OCI-LY3 (cell line): ENCODE results near the gene ACER2.

Experiments
- H2AFZ ChIP-seq: fragments of 200-600, 300-600 bp; shearing (Covaris generic); 2 replicates; pipeline ENCODE4 v1.6.0; 2014; ENCODE audit warnings: antibody characterized with exemption, low read depth, low read length
- H3K27ac ChIP-seq: fragments of 200-600, 300-600 bp; sonication (generic); 2 replicates; pipeline ENCODE4 v1.5.1; 2014; ENCODE audit warnings: mild to moderate bottlenecking, low read length, moderate library complexity, mixed read lengths
- H3K27me3 ChIP-seq: fragments of 200-600, 300-600 bp; sonication (generic); 2 replicates; pipeline ENCODE4 v1.6.1; 2014; ENCODE audit warnings: low read depth, low read length, mixed read lengths
- H3K36me3 ChIP-seq: fragments of 200-600, 300-600 bp; sonication (generic); replicated peaks from 2 replicates; pipeline ENCODE3; 2014; ENCODE audit warnings: low read depth, low read length, mixed read lengths
- H3K4me1 ChIP-seq: fragments of 300-600, 200-600 bp; sonication (generic); 2 replicates; pipeline ENCODE4 v1.6.1; 2014; ENCODE audit warnings: low read length, mixed read lengths
- H3K4me2 ChIP-seq: fragments of 200-600, 300-600 bp; sonication (generic); 2 replicates; pipeline ENCODE4 v1.6.1; 2014; ENCODE audit warnings: low read length, mixed read lengths
- H3K4me3 ChIP-seq: fragments of 300-600, 200-600 bp; sonication (generic); 2 replicates; pipeline ENCODE4 v1.5.1; 2014; ENCODE audit warnings: antibody characterized with exemption, mild to moderate bottlenecking, low read length, moderate library complexity
- H3K79me2 ChIP-seq: fragments of 300-600, 200-600 bp; shearing (Covaris generic); 2 replicates; pipeline ENCODE4 v1.6.1; 2014; ENCODE audit warnings: mild to moderate bottlenecking, low read length, mixed read lengths
- H3K9ac ChIP-seq: fragments of 300-600, 200-600 bp; shearing (Covaris generic); 2 replicates; pipeline ENCODE4 v1.6.0; 2014; ENCODE audit warnings: mild to moderate bottlenecking, low read length, moderate library complexity
- H3K9me3 ChIP-seq: fragments of 200-600, 300-600 bp; shearing (Covaris generic); 2 replicates; pipeline ENCODE4 v1.6.1; 2014; ENCODE audit warnings: low read length, mixed read lengths; ENCODE audit not compliant: insufficient read depth
- H4K20me1 ChIP-seq: fragments of 200-600, 300-600 bp; sonication (generic); 2 replicates; pipeline ENCODE4 v1.6.1; 2016; ENCODE audit warnings: low read length, mixed read lengths; ENCODE audit not compliant: insufficient read depth
- CTCF ChIP-seq: fragments of 200-600, 300-600 bp; sonication (generic); IDR thresholded peaks from 2 replicates; pipeline ENCODE4 v1.5.1; 2014; ENCODE audit warnings: antibody characterized with exemption, low read length, low read depth
- EZH2phosphoT487 ChIP-seq: fragments of 200-600 bp; shearing (Covaris generic); IDR thresholded peaks from 2 replicates; pipeline ENCODE4 v1.6.1; 2018; ENCODE audit warnings: antibody characterized with exemption, mixed run types, low read depth

ACER2 gene

GRCh38 chr9:19457693-19458009 is 48.8 kb downstream of the ACER2 start:
- no peaks in the 10 kb centered on the region for H3K9me3 ChIP-seq
- TF ChIP-seq EZH2phosphoT487 (no peak), CTCF (no peak)
- H3K27me3 ChIP-seq = no peaks in the 10 kb centered on the region
- H3K36me3 ChIP-seq = no peaks in the 10 kb centered on the region
- H3K79me2 ChIP-seq = no peaks in the 10 kb centered on the region
- H3K4me1 ChIP-seq = peaks cover 31% of the 10 kb centered on the region
- peak overlapping the region; percentile 57 for H2AFZ ChIP-seq
- H3K9ac ChIP-seq = peak overlapping the region; percentile 53
- H3K4me3 ChIP-seq = peak overlapping the region; percentile 75
- peak overlapping the region; percentile 53 for H3K4me2 ChIP-seq
- no peak overlapping the region for H3K27ac ChIP-seq
- no peaks in the 10 kb centered on the region for H4K20me1 ChIP-seq

- Histone ChIP-seq H3K4me1 (peaks cover 33% of the 10 kb centered on the region), H2AFZ (no peak overlapping the region), H3K9me3 (no peaks in the 10 kb centered on the region), H3K9ac (no peak overlapping the region), H3K79me2 (no peaks in the 10 kb centered on the region), H3K36me3 (no peaks in the 10 kb centered on the region), H3K27ac (no peak overlapping the region), H3K4me2 (no peak overlapping the region), H3K27me3 (no peaks in the 10 kb centered on the region), H4K20me1 (no peaks in the 10 kb centered on the region), H3K4me3 (no peak overlapping the region)
- TF ChIP-seq CTCF (no peak), EZH2phosphoT487 (no peak)
Measured at GRCh38 chr9:19460243-19460642, 51.4 kb downstream of the ACER2 start.

- TF ChIP-seq CTCF (no peak), EZH2phosphoT487 (no peak)
- no peak overlapping the region for H3K4me2 ChIP-seq
- H3K27me3 ChIP-seq = no peaks in the 10 kb centered on the region
- no peaks in the 10 kb centered on the region for H3K79me2 ChIP-seq
- H3K4me3 ChIP-seq = no peak overlapping the region
- H3K9me3 ChIP-seq = no peaks in the 10 kb centered on the region
- H3K9ac ChIP-seq = no peak overlapping the region
- H3K36me3 ChIP-seq = no peaks in the 10 kb centered on the region
- no peak overlapping the region for H2AFZ ChIP-seq
- no peaks in the 10 kb centered on the region for H4K20me1 ChIP-seq
- H3K4me1 ChIP-seq = peaks cover 34% of the 10 kb centered on the region
- no peak overlapping the region for H3K27ac ChIP-seq
Measured at GRCh38 chr9:19461135-19461534, 52.3 kb downstream of the ACER2 start.

- Histone ChIP-seq H3K4me1 (peaks cover 10% of the 10 kb centered on the region), H3K4me3 (peak overlapping the region; percentile 83), H3K27me3 (no peaks in the 10 kb centered on the region), H3K9ac (peak overlapping the region; percentile 39), H3K9me3 (no peaks in the 10 kb centered on the region), H3K79me2 (no peaks in the 10 kb centered on the region), H2AFZ (peak overlapping the region; percentile 73), H4K20me1 (no peaks in the 10 kb centered on the region), H3K4me2 (peak overlapping the region; percentile 67), H3K36me3 (no peaks in the 10 kb centered on the region), H3K27ac (no peak overlapping the region)
- no peak for TF ChIP-seq CTCF
- TF ChIP-seq EZH2phosphoT487 = no peak
Measured at GRCh38 chr9:19464061-19464763, 55.4 kb downstream of the ACER2 start.
